Lung (tissue), 12 donors: Measurements from ENCODE around the gene TMED7. TPM values are rescaled to one million over a fixed set of nuclear protein-coding genes. Genes with fewer than 3 reads are reported as not detected.

ENCODE experiments used
- ATAC-seq: fragments of 200-7000 bp; cut with Tn5 transposase; one replicate; pipeline ENCODE4 v1.9.1; 2020; ENCODE audit warnings: moderate number of reproducible peaks; ENCODE audit not compliant: insufficient read depth, low FRiP score
- DNase-seq, 3 donors: peaks; one replicate each; pipeline ENCODE4 v3.0.0-alpha.2; 2013 to 2017
- H3K27ac ChIP-seq, 2 donors: one replicate each; pipeline ENCODE4 v1.5.1; 2013; ENCODE audit warnings: mild to moderate bottlenecking in 2 of 2, moderate library complexity in 2 of 2, control low read depth in 1 of 2, inconsistent platforms in 1 of 2, low read depth in 1 of 2, low read length in 1 of 2
- H3K27me3 ChIP-seq, 3 donors: one replicate each; pipeline ENCODE4 v1.5.1; 2013; ENCODE audit warnings: low read length in 2 of 3; ENCODE audit not compliant: control insufficient read depth in 3 of 3, insufficient read depth in 3 of 3
- H3K36me3 ChIP-seq, 4 donors: one replicate each; pipeline ENCODE4 v1.5.1; 2013; ENCODE audit warnings: low read length in 4 of 4, mild to moderate bottlenecking in 1 of 4, moderate library complexity in 1 of 4; ENCODE audit not compliant: control insufficient read depth in 4 of 4, insufficient read depth in 4 of 4
- H3K4me1 ChIP-seq, 5 donors: one replicate each; pipeline ENCODE4 v1.5.1; 2013; ENCODE audit warnings: low read length in 5 of 5, mild to moderate bottlenecking in 2 of 5, moderate library complexity in 1 of 5; ENCODE audit not compliant: control insufficient read depth in 5 of 5, insufficient read depth in 5 of 5
- H3K4me3 ChIP-seq: one replicate; pipeline ENCODE4 v1.5.1; 2013; ENCODE audit warnings: mild to moderate bottlenecking, control low read depth, moderate library complexity
- H3K9ac ChIP-seq, 2 donors: one replicate each; pipeline ENCODE4 v1.5.1; 2013; ENCODE audit warnings: low read length in 2 of 2, control low read depth in 1 of 2; ENCODE audit not compliant: insufficient read depth in 1 of 2
- H3K9me3 ChIP-seq, 4 donors: one replicate each; pipeline ENCODE4 v1.5.1; 2013; ENCODE audit warnings: low read length in 3 of 4, mild to moderate bottlenecking in 1 of 4, moderate library complexity in 1 of 4; ENCODE audit not compliant: control insufficient read depth in 4 of 4, insufficient read depth in 3 of 4
- WGBS, 2 donors: extraction: QIAGEN DNeasy Blood & Tissue Kit; methylation state at CpG; one replicate each; pipeline ENCODE4 v1.1.7; 2013; 5-methylcytosine and 5-hydroxymethylcytosine counted together
- polyA plus RNA-seq, 2 donors: library from polyadenylated mRNA; stranded (reverse); fragments of 200-250 nt; gene quantifications; one replicate each; pipeline ENCODE4 v1.2.1, GENCODE V29; 2013
- total RNA-seq, 2 donors: library from RNA; depleted of rRNA in 1 of 2; stranded (reverse); fragments of >200 nt in 1 of 2; gene quantifications; one replicate each; pipeline ENCODE4 v1.2.1, GENCODE V29; 2014 to 2021
- TF ChIP-seq, protein P1 (sequence below): IDR thresholded peaks from 2 replicates; pipeline ENCODE4 v1.5.1; 2012; ENCODE audit warnings: mild to moderate bottlenecking; ENCODE audit errors: control extremely low read depth, extremely low read depth
- donor health status: control.
- donor health status: control.
- donor health status: Bipolar disorder and iron deficiency.
- donor health status: healthy.
- donor health status: DM: yes; HTN: yes; CAD: no.

The TMED7 gene
- total and polyA plus RNA-seq, 4 donors, result 19.9 to 141 (median 73.1) TPM

DNA sequence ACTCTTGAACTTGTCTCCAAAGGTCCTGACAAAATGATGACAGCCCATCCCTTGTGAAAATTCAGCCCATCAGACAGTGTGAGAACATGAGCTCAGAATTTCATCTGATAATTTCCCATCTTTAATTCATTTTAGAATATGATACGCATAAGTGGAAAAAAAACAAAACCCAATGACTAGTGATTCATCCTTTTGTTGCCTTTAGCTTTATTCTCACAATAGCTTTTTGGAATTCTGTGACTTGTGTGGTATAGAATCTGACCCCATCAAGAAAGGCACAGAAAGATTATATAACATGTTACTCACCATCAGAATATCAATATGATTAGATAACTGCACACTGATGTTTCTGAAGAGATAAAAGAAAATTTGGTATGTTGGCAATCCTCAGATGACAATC lies 16.1 kb upstream of the TMED7 start:
- DNase-seq (no peak), ATAC-seq (no peak)
- 86 to 95% methylated on average over 1 of the region's 1 CpG for WGBS, 2 donors
- Histone ChIP-seq H3K36me3 (no peaks in the 10 kb centered on the region), H3K9me3 (no peaks in the 10 kb centered on the region), H3K4me1 (peaks cover 0 to 6% (median 0%) of the 10 kb centered on the region in 5 donors), H3K4me3 (no peak overlapping the region), H3K27me3 (no peaks in the 10 kb centered on the region), H3K27ac (no peak overlapping the region), H3K9ac (no peak overlapping the region)
- TF ChIP-seq, protein P1, sequence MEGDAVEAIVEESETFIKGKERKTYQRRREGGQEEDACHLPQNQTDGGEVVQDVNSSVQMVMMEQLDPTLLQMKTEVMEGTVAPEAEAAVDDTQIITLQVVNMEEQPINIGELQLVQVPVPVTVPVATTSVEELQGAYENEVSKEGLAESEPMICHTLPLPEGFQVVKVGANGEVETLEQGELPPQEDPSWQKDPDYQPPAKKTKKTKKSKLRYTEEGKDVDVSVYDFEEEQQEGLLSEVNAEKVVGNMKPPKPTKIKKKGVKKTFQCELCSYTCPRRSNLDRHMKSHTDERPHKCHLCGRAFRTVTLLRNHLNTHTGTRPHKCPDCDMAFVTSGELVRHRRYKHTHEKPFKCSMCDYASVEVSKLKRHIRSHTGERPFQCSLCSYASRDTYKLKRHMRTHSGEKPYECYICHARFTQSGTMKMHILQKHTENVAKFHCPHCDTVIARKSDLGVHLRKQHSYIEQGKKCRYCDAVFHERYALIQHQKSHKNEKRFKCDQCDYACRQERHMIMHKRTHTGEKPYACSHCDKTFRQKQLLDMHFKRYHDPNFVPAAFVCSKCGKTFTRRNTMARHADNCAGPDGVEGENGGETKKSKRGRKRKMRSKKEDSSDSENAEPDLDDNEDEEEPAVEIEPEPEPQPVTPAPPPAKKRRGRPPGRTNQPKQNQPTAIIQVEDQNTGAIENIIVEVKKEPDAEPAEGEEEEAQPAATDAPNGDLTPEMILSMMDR, result no peak

GRCh38 chr5:115640274-115640673 lies 14.4 kb upstream of the TMED7 start:
- H3K9me3 ChIP-seq, result no peaks in the 10 kb centered on the region
- H3K27me3 ChIP-seq, result no peaks in the 10 kb centered on the region
- TF ChIP-seq, protein P1, result no peak
- no peak overlapping the region for H3K9ac ChIP-seq
- ATAC-seq (no peak), DNase-seq (no peak)
- H3K27ac ChIP-seq, result no peak overlapping the region
- H3K4me1 ChIP-seq, result peaks cover 0 to 6% (median 0%) of the 10 kb centered on the region in 5 donors
- WGBS, 2 donors, result 72 to 78% methylated on average over 2 of the region's 2 CpGs
- H3K4me3 ChIP-seq, result no peak overlapping the region
- H3K36me3 ChIP-seq, result no peaks in the 10 kb centered on the region

GRCh38 chr5:115639377-115639776 lies 13.5 kb upstream of the TMED7 start:
- Histone ChIP-seq H3K4me1 (peaks cover 0 to 6% (median under 1%) of the 10 kb centered on the region in 5 donors), H3K27me3 (no peaks in the 10 kb centered on the region), H3K9me3 (no peaks in the 10 kb centered on the region), H3K27ac (no peak overlapping the region), H3K9ac (no peak overlapping the region), H3K4me3 (no peak overlapping the region), H3K36me3 (no peaks in the 10 kb centered on the region)
- no peak for ATAC-seq
- no peak for DNase-seq
- 91 to 97% methylated on average over 1 of the region's 1 CpG for WGBS, 2 donors
- TF ChIP-seq, protein P1, result no peak

DNA sequence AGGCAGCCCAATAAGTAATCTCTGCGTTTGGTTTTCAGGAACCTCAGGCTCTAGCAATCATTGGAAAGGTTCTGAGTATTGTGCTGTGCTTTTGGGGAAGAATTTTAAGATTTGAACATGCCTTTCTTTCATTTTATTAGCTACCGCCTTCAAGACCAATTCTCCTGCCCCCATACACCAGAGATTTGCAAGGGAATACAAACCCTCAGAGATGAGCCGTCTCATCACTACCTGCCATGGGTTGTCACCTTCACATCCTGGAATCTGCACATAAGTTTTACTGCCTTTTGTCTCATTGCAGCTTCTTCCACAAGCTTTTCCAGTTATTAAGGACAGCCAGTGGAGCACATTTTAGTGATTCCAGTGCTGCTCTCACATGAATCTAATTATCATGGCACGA lies 11.7 kb upstream of the TMED7 start:
- Histone ChIP-seq H3K4me1 (peaks cover 0 to 18% (median 3%) of the 10 kb centered on the region in 5 donors), H3K9ac (no peak overlapping the region), H3K27me3 (no peaks in the 10 kb centered on the region), H3K4me3 (no peak overlapping the region), H3K36me3 (no peaks in the 10 kb centered on the region), H3K27ac (no peak overlapping the region), H3K9me3 (no peaks in the 10 kb centered on the region)
- DNase-seq, result no peak
- TF ChIP-seq, protein P1, result no peak
- no peak for ATAC-seq
- WGBS, 2 donors, result 87 to 91% methylated on average over 4 of the region's 4 CpGs
